HEK293T (cell line): ENCODE data around the gene CCT5.

Experiments used
- ARNT ChIP-seq: fragments of 450-650 bp; IDR thresholded peaks from 2 replicates; pipeline ENCODE4 v1.6.1; 2017; ENCODE audit warnings: mild to moderate bottlenecking
- BHLHE40 ChIP-seq: fragments of 450-650 bp; IDR thresholded peaks from 2 replicates; pipeline ENCODE4 v1.6.1; 2016; ENCODE audit warnings: mild to moderate bottlenecking, moderate library complexity, borderline replicate concordance
- ELF4 ChIP-seq: fragments of 450-650 bp; IDR thresholded peaks from 2 replicates; pipeline ENCODE4 v1.6.1; 2017; ENCODE audit warnings: antibody characterized with exemption
- FOXA1 ChIP-seq: fragments of 450-650 bp; IDR thresholded peaks from 2 replicates; pipeline ENCODE4 v1.6.1; 2016; ENCODE audit warnings: mild to moderate bottlenecking
- FOXK2 ChIP-seq: fragments of 450-650 bp; IDR thresholded peaks from 2 replicates; pipeline ENCODE4 v1.6.1; 2016; ENCODE audit warnings: mild to moderate bottlenecking
- FOXM1 ChIP-seq: fragments of 450-650 bp; IDR thresholded peaks from 2 replicates; pipeline ENCODE4 v1.6.1; 2017; ENCODE audit warnings: mild to moderate bottlenecking, borderline replicate concordance
- HDGF ChIP-seq: fragments of 450-650 bp; IDR thresholded peaks from 2 replicates; pipeline ENCODE4 v1.6.1; 2017; ENCODE audit warnings: antibody characterized with exemption, borderline replicate concordance
- NFRKB ChIP-seq: fragments of 450-650 bp; IDR thresholded peaks from 2 replicates; pipeline ENCODE4 v1.6.1; 2016; ENCODE audit warnings: mild to moderate bottlenecking, moderate library complexity
- SP1 ChIP-seq: fragments of 450-650 bp; IDR thresholded peaks from 2 replicates; pipeline ENCODE4 v1.6.1; 2017
- SUZ12 ChIP-seq: fragments of 450-650 bp; IDR thresholded peaks from 2 replicates; pipeline ENCODE4 v1.6.1; 2016; ENCODE audit warnings: mild to moderate bottlenecking
- TF ChIP-seq, protein P1 (sequence below): fragments of 450-650 bp; IDR thresholded peaks from 2 replicates; pipeline ENCODE4 v1.6.1; 2016

GRCh38 chr5:10264604-10265003, 14.5 kb downstream of the CCT5 start:
- no peak for TF ChIP-seq ARNT
- TF ChIP-seq BHLHE40 = no peak
- no peak for TF ChIP-seq HDGF
- no peak for TF ChIP-seq FOXM1
- TF ChIP-seq NFRKB = no peak
- TF ChIP-seq, protein P1, sequence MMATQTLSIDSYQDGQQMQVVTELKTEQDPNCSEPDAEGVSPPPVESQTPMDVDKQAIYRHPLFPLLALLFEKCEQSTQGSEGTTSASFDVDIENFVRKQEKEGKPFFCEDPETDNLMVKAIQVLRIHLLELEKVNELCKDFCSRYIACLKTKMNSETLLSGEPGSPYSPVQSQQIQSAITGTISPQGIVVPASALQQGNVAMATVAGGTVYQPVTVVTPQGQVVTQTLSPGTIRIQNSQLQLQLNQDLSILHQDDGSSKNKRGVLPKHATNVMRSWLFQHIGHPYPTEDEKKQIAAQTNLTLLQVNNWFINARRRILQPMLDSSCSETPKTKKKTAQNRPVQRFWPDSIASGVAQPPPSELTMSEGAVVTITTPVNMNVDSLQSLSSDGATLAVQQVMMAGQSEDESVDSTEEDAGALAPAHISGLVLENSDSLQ = no peak
- TF ChIP-seq SUZ12 = no peak
- TF ChIP-seq SP1 = no peak
- no peak for TF ChIP-seq FOXA1
- no peak for TF ChIP-seq FOXK2
- no peak for TF ChIP-seq ELF4
